IPS-15b (cell line): ENCODE results near the gene SLC44A2.
A peak's percentile ranks its signal among the peaks of the same experiment; 100 is the strongest.

Experiments
- H3K27me3 ChIP-seq: one replicate; pipeline ENCODE4 v1.6.1; 2013; ENCODE audit warnings: low read length; ENCODE audit not compliant: control insufficient read depth, insufficient read depth
- H3K36me3 ChIP-seq: one replicate; pipeline ENCODE4 v1.6.1; 2013; ENCODE audit warnings: low read length; ENCODE audit not compliant: control insufficient read depth, insufficient read depth
- H3K4me1 ChIP-seq: one replicate; pipeline ENCODE4 v1.6.1; 2013; ENCODE audit warnings: mild to moderate bottlenecking, low read length; ENCODE audit not compliant: control insufficient read depth, insufficient read depth
- H3K4me3 ChIP-seq: one replicate; pipeline ENCODE4 v1.5.1; 2013; ENCODE audit warnings: low read depth, low read length
- H3K9ac ChIP-seq: one replicate; pipeline ENCODE4 v1.6.1; 2013; ENCODE audit warnings: low read depth, mild to moderate bottlenecking, low read length
- H3K9me3 ChIP-seq: one replicate; pipeline ENCODE4 v1.6.1; 2013; ENCODE audit warnings: mild to moderate bottlenecking, low read length; ENCODE audit not compliant: control insufficient read depth, insufficient read depth

Gene SLC44A2

DNA sequence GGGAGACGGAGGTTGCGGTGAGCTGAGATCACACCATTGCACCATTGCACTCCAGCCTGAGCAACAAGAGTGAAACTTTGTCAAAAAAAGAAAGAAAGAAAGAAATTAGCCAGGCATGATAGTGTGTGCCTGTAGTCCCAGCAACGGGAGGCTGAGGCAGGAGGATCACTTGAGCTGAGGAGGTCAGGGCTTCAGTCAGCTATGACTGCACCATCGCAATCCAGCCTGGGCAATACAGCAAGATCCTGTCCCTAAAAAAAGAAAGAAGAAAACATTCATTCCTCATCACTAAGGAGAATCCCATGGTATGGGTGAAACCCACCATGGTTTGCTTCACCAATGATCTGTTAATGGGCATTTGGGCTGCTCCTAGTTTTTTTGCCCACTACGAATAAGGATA, 25.2 kb upstream of the SLC44A2 start:
- Histone ChIP-seq H3K9me3 (no peaks in the 10 kb centered on the region), H3K4me1 (peaks cover 5% of the 10 kb centered on the region), H3K27me3 (no peaks in the 10 kb centered on the region), H3K9ac (no peak overlapping the region), H3K36me3 (peaks cover 2% of the 10 kb centered on the region), H3K4me3 (no peak overlapping the region)

DNA sequence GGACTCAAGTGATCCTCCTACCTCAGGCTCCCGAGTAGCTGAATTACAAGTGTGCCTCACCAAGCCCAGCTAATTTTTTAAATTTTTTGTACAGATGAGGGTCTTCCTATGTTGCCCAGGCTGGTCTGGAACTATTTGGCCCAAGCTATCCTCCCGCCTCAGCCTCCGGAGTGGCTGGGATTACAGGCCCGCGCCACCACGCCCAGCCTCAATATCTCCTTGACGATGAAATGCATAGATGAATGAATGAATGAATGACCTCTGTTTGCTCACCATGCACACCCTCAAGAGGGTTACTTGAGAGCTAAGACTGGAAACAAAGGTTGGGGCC, 23.4 kb upstream of the SLC44A2 start:
- H3K36me3 ChIP-seq, result peaks cover 2% of the 10 kb centered on the region
- no peak overlapping the region for H3K9ac ChIP-seq
- H3K9me3 ChIP-seq, result no peaks in the 10 kb centered on the region
- no peak overlapping the region for H3K4me3 ChIP-seq
- H3K4me1 ChIP-seq, result peaks cover 5% of the 10 kb centered on the region
- H3K27me3 ChIP-seq, result no peaks in the 10 kb centered on the region

GRCh38 chr19:10602330-10603083, 22.8 kb upstream of the SLC44A2 start:
- H3K9me3 ChIP-seq, result no peaks in the 10 kb centered on the region
- peak overlapping the region; percentile 60 for H3K9ac ChIP-seq
- peaks cover 2% of the 10 kb centered on the region for H3K36me3 ChIP-seq
- H3K4me3 ChIP-seq, result peak overlapping the region; percentile 84
- no peaks in the 10 kb centered on the region for H3K27me3 ChIP-seq
- H3K4me1 ChIP-seq, result peaks cover 5% of the 10 kb centered on the region

GRCh38 chr19:10603084-10603872, 22.1 kb upstream of the SLC44A2 start:
- H3K36me3 ChIP-seq, result peaks cover 2% of the 10 kb centered on the region
- peak overlapping the region; percentile 9 for H3K9ac ChIP-seq
- no peaks in the 10 kb centered on the region for H3K27me3 ChIP-seq

GRCh38 chr19:10603873-10604459, 21.4 kb upstream of the SLC44A2 start:
- Histone ChIP-seq H3K9me3 (no peaks in the 10 kb centered on the region), H3K4me3 (peak overlapping the region; percentile 84), H3K9ac (peak overlapping the region; percentile 9), H3K27me3 (no peaks in the 10 kb centered on the region), H3K4me1 (peaks cover 5% of the 10 kb centered on the region), H3K36me3 (peaks cover 2% of the 10 kb centered on the region)

More at GRCh38 chr19:10603084-10603872, 22.1 kb upstream of the SLC44A2 start:
- peaks cover 5% of the 10 kb centered on the region for H3K4me1 ChIP-seq
- peak overlapping the region; percentile 84 for H3K4me3 ChIP-seq
- H3K9me3 ChIP-seq, result no peaks in the 10 kb centered on the region

- Histone ChIP-seq H3K4me3 (no peak overlapping the region), H3K36me3 (peaks cover 2% of the 10 kb centered on the region), H3K27me3 (no peaks in the 10 kb centered on the region), H3K9ac (no peak overlapping the region), H3K9me3 (no peaks in the 10 kb centered on the region), H3K4me1 (peaks cover 5% of the 10 kb centered on the region)
These were observed 20.8 kb upstream of the SLC44A2 start for GRCh38 chr19:10604460-10604980.

DNA sequence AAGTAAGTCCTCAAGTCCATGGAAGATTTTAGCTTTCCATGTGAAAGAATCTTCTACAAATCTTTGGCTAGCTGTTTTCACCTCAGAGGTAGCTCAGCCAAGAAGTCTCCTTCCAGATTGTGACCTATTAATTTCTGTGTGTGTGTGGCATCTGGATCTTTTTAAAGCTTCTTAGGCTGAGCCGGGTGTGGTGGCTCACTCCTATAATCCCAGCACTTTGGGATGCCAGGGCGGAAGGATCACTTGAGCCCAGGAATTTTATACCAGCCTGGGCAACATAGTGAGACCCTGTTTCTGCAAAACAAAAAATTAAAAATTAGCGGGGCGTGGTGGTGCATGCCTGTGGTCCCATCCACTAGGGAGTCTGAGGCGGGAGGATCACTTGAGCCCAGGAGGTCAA, 13.4 kb upstream of the SLC44A2 start:
- Histone ChIP-seq H3K27me3 (no peaks in the 10 kb centered on the region), H3K4me1 (no peaks in the 10 kb centered on the region), H3K36me3 (no peaks in the 10 kb centered on the region), H3K9ac (no peak overlapping the region), H3K4me3 (no peak overlapping the region), H3K9me3 (no peaks in the 10 kb centered on the region)

- no peaks in the 10 kb centered on the region for H3K27me3 ChIP-seq
- no peaks in the 10 kb centered on the region for H3K4me1 ChIP-seq
- H3K9me3 ChIP-seq, result no peaks in the 10 kb centered on the region
- no peaks in the 10 kb centered on the region for H3K36me3 ChIP-seq
- no peak overlapping the region for H3K9ac ChIP-seq
- H3K4me3 ChIP-seq, result no peak overlapping the region
These were observed 12.7 kb upstream of the SLC44A2 start for GRCh38 chr19:10612499-10613119.

- H3K4me1 ChIP-seq, result no peaks in the 10 kb centered on the region
- no peaks in the 10 kb centered on the region for H3K36me3 ChIP-seq
- no peaks in the 10 kb centered on the region for H3K9me3 ChIP-seq
- no peak overlapping the region for H3K4me3 ChIP-seq
- H3K27me3 ChIP-seq, result no peaks in the 10 kb centered on the region
- no peak overlapping the region for H3K9ac ChIP-seq
These were observed 9.8 kb upstream of the SLC44A2 start for GRCh38 chr19:10615429-10616023.

DNA sequence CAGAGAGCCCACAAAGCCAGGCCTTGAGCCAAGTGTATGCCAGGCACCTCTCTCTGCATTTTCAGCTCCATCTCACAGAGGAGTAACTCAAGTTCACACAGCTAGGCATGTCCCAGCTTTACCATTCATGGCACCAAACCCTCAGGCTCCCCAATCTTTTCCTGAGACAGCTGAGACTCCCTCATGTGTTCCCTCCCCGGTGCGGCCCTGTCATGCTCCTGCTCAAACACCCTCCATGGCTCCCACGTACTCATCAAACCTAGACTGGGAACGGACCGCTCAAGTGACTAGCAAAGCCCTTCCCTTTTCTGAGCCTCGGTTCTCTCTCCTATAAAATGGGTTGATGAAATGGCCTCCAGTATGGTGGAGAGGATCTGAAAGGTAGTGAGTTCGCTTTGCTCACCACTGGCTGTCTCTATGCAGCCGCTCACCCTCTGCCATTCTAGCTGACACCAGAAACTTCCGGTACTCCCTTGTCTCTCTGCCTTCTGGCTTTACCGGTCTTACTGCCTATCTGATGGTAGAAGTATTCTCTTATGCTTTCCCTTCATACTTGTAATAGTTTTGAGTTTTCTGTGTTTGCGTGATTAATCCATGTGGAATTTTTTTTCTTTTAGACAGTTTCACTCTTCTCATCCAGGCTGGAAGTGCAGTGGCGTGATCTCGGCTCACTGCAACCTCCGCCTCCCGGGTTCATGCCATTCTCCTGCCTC, 7.8 kb upstream of the SLC44A2 start:
- Histone ChIP-seq H3K27me3 (no peaks in the 10 kb centered on the region), H3K4me1 (no peaks in the 10 kb centered on the region), H3K9ac (no peak overlapping the region), H3K36me3 (no peaks in the 10 kb centered on the region), H3K9me3 (no peaks in the 10 kb centered on the region), H3K4me3 (no peak overlapping the region)

GRCh38 chr19:10618846-10619245, 6.5 kb upstream of the SLC44A2 start:
- Histone ChIP-seq H3K4me3 (no peak overlapping the region), H3K9me3 (no peaks in the 10 kb centered on the region), H3K4me1 (no peaks in the 10 kb centered on the region), H3K9ac (no peak overlapping the region), H3K36me3 (no peaks in the 10 kb centered on the region), H3K27me3 (no peaks in the 10 kb centered on the region)
